NCI-H345 (cell line): ENCODE measurements around the gene ANKRD44.

Source experiments
- DNase-seq: peaks from one replicate; lab custom pipeline; 2025; lab: John Stamatoyannopoulos, UW

Gene ANKRD44

DNA sequence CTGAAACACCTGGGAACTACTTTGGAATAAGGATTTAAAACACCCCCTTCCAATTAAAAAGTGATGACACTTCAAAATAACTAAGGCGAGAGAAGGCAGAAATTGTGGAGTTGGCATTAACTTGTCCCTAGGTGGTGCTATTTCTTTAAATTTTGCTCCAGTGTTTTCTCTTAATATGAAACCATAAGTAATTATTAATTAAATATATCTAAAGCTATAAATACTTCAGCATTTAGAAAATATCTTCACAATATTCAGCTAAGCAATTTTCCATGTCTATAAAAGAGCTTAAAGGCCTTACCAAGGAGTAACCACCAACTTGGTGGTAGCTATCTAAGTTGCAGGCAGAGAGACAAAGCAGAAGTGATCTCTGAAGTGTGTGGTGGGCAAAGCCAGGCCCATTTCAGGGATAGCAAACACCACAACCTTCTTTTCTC lies 197.3 kb downstream of the ANKRD44 start:
- DNase-seq, result peak; percentile 24

DNA sequence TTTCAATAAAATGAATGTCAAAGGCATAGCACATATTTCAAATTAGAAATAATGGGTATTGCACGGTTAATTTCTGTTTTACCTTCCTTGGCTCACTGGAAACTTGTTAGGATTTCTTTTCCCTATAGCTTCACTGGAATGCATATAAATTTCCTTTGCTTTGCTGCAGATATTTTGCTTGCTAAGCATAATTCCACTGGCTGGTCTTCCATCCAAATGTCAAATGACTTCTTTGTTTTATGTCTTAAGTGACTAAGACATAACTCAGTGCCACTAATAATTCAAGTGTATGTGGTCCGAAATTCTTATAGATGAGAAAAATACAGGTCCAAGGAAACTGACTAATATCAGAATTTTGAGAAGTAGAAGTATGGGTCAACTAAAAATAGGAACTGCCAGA lies 201.3 kb downstream of the ANKRD44 start:
- no peak for DNase-seq

DNA sequence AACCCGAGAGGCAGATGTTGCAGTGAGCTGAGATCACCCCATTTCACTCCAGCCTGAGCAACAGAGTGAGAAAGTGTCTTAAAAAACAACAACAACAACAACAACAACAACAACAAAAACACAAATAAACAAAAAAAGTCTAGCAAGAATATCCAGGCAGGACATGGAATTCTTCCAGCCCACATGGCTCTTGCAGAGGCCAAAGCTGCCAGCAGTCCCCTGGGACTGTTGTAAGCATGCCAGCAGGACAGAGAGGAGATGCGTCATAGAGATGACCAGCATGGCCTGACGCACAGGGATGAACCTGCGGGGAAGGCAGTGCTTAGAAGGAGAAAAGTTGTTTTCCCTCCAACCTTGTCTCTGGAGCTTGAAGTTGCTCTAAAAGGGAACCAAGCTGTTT lies 201.8 kb downstream of the ANKRD44 start:
- no peak for DNase-seq

DNA sequence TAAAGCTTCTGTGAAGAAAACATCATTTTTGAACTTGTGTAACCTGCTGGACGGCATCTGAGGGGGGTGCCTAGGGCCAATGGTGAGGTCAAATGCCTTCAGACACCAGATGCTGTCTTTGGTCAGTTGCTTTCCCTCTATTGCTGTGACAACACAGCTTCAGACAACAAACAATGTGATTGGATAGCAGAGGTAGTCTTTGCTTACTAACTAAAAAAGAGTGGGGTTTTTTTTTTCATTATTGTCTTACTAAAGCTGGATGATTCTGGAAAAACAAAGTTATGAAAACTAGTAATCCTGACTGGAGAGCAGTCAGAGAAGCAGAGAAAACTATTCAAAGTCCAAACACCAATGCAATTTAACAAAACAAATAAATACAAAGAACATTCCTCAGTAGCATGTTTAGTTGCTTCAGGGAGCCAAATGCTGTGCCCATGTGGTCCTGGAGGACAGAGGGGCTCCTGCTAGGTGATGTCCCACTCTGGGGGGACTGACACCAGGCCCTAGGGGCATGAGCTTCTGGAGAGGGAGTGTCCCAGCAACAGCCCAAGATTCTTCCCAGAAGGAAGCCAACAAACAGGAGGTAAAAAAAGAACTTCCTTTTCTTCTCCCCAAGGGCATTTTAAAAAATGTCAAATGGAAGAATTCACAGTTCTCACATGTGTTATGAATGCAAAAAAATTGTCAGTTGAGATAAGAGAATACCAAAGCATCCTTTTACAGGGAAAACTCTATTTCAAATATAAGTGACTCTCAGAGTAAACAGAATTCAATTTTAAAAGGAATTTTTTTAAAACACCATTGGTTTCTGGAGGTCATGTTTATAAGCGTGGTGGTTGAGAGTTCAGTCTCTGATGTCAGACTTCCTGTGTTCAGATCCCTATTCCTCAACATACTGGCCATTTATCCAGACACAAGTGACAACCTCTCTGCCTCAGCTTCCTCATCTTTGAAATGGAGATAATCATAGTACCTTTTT lies 203.0 kb downstream of the ANKRD44 start:
- no peak for DNase-seq

DNA sequence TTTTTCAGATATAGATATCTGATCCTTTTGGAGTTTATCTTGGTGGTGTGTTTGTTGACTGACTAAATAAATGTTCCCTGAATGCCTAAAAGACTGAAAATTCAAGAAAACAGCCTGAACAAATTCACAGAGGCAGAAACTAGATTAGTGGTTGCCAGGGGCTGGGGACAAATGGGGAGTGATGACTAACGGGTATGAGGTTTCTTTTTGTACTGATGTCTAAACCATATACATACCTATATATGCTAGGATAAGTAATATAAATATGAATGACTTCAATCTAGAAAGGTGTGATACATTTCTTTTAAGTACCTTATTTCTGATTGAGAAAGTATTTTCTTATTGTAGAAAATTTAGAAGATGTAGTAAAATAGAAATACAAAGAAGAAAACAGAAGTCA lies 207.2 kb downstream of the ANKRD44 start:
- DNase-seq, result no peak

DNA sequence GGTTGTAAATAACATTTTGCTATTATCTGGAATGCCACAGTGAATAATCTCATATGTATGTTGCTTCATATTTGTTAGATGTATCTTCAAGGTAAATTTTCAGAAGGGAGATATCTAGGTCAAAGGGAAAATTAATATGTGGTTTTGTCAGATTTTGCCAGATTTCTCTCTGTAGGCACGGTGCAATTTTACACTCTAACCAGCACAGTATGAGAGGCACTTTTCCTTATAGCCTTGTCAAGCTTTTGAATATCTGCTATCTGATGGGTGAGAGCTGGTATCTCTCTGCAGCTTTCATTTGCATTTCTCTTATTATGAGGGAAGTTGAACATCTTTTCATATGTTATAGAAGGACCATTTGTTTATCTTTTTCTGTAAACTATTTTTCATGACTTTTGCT lies 208.3 kb downstream of the ANKRD44 start:
- DNase-seq, result no peak

DNA sequence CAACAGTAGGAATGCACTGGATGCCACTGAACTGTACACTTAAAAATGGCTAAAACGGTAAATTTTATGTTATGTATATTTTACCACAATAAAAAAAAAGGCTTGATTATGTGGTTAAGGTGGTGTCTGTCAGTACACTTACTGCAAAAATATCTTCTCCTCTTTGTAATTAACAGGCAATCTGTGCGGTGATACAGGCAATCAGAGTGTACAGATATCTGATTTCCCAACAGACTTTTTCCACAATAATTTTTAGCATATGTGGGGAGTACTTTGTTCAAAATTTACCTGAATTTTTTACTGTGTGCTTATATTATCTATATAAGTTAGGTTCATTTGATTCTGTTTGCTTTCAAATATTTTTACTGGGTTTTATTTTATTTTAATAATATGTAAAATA lies 209.1 kb downstream of the ANKRD44 start:
- DNase-seq, result no peak

DNA sequence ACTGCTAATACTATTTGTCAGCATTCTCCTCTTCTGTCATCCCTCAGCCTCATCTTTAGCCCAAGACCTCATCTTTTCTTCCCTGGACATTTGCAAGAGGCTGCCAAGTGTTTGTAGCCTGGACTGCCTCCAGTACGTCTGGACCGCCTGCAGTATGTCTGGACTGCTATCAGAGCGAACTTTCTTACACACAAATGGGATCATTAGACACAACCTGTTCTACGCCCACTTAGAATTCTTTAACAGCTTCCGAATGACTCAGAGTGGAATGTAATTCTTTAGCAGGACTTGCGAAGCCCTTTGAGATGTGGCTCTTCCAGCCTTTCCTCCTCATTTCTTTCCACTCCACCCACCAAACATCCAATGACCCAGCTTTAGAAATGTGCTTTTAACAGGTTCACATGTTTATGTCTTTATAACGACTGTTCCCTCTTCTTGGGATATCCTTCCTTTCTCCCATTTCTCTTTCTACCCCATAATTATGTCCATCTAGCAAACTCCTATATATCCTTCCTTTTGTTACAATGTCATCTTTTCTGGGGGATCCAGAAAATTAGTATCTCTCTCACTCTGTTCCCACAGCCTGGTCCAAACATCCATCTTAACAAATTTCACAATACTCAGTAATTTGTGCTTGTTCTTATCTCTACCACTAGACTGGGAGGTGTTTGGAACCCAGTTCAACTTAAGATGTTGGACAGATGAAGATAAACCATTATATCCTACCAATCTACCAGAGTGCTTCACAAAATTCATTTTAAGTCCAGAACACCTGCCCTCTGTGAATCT lies 212.8 kb downstream of the ANKRD44 start:
- no peak for DNase-seq

DNA sequence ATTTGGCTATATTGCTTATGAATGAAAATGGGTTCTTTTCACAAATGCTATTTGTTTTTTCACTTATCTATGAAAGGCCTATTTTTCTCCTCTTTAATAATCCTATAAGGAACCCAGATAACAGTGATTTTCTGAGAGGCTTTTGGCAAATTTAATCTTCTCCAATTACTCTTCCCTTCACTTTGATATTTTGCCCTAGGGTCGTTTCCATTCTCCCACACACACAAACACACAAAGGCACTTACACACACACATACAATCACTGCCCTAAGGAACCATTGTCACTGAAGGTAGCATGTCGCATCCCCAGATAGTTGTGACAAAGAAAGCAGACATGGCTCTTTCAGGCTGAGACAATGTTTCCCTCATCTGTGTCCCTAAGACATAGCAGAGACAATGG lies 213.9 kb downstream of the ANKRD44 start:
- DNase-seq, result no peak

DNA sequence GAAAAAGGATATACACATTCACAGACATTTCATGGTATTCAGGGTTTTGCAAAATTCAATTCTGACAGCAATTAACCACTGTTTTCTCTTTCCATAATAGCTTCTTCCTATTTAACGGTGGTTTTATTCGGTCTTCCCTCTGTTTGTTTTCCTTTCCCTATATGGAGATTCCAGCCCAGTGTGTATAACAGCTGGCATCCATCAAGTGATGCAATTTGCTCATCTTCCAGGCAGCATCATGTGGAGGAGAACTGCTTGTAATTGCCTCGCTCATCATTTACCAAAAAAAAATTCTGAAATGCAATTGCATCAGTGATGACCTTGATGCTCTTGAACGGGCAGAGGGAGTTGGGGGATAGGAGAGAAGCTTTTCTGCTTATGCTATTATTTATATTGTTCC lies 218.1 kb downstream of the ANKRD44 start:
- no peak for DNase-seq

DNA sequence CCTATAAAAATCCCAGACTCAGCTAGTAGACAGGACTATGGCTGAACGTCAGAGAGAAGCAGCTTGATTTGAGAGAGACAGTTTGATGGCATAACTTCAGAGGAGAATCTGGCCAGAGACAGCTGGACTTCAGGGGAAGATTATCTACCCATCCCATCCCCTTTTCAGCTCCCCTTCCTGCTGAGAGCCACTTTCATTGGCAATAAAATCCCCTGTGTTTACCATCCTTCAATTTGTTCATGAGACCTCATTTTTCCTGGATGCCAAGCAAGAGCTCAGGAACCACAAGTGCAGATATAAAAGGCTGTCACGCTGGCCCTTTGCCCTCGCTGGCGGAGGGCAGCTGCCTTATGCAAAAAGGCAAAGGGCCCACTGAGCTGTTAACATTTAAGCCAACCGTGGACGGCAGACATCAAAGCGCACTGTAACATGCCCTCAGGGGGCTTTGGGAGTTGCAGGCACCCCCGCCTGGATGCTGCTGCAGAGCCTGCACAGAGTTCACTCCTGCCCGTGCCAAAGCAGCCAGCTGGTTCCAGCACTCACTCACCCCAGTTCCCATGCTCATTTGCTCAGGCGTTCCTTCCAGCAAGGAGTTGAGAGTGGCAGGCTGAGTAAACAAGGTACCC lies 219.7 kb downstream of the ANKRD44 start:
- no peak for DNase-seq

DNA sequence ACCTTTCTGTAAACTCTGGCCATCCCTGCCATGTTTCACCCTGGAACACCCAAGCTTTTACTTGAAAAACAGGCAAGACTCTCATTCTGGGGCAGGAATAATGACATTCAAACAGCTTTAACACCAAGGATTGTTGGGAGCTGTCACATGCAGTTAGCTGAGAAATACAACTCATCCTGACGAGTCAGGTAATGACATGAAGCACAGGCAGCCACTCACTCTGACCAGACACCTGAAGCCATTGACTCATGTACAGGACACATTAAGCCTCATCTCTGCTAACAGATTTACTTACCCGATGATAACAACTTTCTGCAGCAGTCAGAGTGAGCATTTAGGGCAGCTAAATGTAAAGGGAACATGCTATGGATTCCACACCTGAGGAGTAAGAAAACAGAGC lies 220.9 kb downstream of the ANKRD44 start:
- no peak for DNase-seq

DNA sequence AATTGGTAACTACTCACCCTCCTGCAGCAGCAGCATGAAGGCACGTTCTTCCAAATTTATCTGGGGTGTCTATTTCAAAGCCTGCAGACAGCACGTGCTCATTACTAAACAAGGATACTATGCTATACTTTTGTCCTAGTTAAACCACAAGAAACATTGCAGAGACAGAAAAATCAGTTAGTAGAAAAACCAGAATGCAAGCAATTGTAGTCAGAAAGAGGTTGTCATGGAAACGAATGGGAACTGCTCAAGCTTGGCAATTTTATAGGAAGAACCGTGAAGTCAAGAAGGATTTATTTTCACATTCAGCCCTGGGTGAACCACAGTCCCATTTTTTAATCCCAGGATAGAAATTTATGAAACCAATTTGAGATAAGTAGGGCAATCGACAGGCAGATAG lies 221.9 kb downstream of the ANKRD44 start:
- no peak for DNase-seq

DNA sequence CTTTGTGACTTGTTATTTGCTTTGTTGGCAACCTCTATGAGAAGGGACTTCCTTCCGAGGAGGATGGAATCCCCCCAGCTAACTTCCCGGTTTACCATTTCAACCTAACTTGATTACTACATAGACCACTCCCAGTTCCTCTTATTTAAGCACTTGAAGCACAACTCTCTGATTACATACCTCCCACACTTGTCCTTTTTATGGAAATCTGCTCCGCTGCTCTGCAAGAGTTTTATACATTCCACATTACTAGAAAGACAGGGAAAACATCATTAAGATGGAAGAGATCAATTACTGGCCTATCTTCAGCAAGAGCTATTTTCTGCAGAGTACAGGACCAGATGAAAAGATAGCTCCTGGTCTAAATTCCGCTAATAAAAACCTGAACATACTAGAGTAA lies 224.1 kb downstream of the ANKRD44 start:
- DNase-seq, result no peak

DNA sequence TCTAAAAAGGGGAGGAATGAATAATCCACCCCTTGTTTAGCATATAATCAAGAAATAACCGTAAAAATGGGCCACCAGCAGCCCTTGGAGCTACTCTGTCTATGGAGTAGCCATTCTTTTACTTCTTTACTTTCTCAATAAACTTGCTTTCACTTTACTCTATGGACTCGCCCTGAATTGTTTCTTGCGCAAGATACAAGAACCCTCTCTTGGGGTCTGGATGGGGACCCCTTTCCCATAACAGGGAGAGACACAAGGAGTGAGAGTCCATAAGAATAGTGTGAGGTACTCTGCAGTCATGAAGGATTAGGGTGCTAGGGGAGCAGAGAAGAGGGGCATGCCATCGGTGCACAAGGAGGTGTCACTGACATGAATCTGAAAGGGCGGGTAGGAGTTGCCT lies 224.9 kb downstream of the ANKRD44 start:
- no peak for DNase-seq

DNA sequence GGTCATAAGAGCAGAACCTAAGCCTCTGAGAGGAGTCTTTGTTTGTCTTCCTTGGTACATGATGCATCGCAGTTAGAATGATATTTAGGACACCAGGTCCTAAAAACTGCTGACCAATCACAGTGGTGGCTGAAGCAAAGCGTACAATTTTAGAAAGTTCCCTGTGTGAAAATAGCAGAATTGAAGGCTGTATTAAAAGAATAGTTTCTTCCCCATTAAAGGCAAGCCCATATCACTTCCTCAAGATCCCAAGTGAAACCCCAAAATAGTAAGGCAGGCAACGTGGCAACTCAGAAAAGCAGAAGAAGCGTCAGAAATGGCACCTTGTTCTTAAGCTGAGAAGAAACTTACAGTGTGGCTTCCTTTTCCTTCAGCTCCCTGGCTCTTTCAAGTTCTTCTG lies 229.3 kb downstream of the ANKRD44 start:
- DNase-seq, result no peak

DNA sequence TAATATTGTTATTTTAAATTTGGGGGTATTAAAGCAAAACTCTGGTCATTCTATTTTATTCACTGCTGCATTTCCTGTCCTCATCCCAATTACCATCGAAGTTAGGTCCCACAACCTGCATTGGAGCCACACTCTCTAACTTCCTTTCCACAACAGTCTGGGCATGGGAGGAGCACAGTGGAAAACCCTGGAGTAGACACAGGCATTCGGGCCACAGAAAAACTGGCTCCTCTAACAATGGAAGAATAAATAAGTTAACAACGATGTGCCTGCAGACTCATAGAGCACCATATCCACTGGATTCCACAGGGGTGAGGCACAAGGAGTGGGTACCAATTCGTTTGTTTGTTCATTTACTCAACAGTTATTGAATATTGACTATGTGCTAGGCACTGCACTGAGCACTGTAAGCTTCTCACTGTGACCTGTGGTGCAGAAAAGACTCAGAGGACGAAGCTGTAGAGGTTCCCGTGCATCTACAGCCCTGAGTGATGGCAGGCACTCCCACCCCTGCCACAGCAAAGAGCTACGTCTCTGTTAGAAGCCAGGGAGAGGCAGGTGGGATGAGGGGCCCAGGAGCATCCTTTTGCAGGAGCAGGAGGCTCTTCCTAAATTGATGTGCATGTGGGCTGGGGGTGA lies 229.9 kb downstream of the ANKRD44 start:
- DNase-seq, result no peak

DNA sequence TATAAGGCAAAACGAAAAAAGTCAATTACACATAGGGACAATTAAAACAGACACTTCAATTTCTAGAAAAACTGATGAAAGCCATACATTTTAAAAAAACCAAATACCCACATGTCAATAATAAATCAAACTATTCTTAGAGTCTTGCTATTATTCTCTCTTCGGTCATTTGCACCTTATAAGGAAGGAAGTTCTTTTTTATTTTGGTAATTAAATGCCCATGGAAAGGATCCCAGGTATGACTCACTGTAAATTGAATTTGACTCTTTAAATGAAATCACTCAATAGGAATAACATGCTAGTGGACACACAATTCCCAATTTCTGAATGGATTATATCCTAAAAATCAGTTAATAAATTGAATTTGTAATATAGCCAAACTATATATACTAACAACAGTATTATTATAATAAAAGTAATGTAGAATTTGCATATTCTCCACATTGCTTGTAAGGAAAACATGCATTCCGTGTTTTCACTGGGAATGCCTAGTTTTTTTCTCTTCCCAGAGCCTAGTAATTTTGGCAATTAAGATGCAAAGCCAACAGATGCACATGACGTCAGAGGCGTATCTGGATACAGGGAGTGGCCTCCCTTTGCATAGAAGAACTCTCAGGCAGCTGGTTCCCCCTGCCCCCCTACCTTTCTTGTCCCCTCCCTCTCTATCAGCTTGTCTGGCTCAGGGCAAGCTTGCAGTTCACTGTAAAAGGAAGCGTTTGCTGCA lies 230.6 kb downstream of the ANKRD44 start:
- no peak for DNase-seq

DNA sequence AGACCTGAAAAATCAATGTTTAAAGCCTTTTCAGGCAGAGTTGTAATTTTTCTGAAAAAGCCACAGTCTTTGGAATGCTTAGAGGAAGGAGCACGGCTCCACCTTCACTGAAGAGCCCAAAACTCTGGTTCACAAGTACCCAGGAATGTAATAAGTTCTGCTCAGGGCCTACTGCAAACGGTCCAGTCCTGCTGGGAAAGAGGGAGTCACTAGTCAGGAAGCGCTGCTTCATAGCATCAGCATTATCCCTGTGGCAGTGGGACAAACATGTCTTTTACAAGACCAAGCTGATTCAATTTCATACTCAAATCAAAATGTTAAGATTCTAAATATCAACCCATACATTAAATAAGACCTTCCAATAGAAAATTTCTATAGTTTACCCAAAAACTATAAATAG lies 231.2 kb downstream of the ANKRD44 start:
- no peak for DNase-seq

DNA sequence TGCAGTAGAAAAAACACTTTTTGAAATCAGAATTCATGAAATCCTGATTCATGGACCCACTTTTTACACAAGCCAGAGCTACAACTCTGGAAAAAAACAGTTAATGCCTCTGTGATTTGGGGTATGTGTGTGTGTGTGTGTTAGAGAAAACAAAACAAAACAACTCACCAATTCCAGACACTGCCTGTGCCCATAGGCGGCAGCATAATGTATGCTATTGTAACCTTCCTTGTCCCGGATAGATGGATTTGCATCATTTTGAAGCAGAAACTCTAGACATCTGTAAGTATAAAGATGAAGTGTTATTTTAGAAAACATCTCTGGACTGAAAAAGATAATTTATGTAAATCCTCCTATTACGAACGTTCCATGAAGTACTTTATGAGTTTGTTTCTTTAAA lies 232.0 kb downstream of the ANKRD44 start:
- DNase-seq, result no peak

DNA sequence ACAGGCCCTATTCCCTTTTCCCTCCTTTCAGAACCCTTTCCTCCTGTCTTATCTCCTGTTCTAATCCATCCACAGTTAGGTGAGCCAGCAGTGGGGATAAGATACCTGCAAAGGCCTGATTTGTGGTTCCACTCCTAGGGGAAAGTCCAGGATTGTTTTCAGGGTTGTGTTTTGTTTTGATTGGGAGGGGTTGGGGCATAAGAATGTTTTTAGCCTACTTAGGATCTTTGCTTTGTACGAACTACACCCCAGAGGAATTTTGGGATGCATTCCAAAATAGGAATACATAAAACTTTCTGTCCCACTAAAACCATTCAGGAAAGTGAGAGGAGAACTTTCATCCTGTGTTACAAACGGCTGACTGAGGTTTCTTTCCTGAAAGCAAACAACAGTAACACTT lies 233.2 kb downstream of the ANKRD44 start:
- DNase-seq, result no peak

DNA sequence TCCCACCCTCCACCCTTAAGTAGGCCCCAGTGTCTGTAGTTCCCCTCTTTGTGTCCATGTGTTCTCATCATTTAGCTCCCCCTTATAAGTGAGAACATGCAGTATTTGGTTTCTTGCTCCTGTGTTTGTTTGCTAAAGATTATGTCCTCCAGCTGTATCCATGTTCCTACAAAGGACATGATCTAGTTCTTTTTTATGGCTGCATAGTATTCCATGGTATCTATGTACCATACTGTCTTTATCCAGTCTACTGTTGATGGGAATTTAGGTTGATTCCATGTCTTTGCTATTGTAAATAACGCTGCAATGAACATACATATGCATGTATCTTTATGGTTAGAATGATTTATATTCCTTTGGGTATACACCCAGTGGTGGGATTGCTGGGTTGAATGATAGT lies 233.9 kb downstream of the ANKRD44 start:
- no peak for DNase-seq
